IgD-negative memory B cell (primary cell): ENCODE measurements around the gene ACVR1B. TPM values are rescaled to one million over a fixed set of nuclear protein-coding genes. Genes with fewer than 3 reads are reported as not detected.
"Not testable (repeated sequence)": the region's sequence is repeated elsewhere in the genome, so short reads cannot be mapped to it uniquely, and the experiment has no call there.

Source experiments
- H3K27ac Mint-ChIP-seq, 3 donors: one replicate each; pipeline ENCODE4 v1.8.0; 2020 to 2022; ENCODE audit warnings: mild to moderate bottlenecking in 3 of 3, mixed read lengths in 3 of 3, moderate library complexity in 1 of 3
- H3K27me3 Mint-ChIP-seq: one replicate; pipeline ENCODE4 v1.8.0; 2021; ENCODE audit warnings: mixed read lengths
- H3K36me3 Mint-ChIP-seq: one replicate; pipeline ENCODE4 v1.8.0; 2020; ENCODE audit warnings: mild to moderate bottlenecking, mixed read lengths
- H3K4me1 Mint-ChIP-seq, 3 donors: one replicate each; pipeline ENCODE4 v1.8.0; 2020 to 2022; ENCODE audit warnings: mixed read lengths in 3 of 3, mild to moderate bottlenecking in 1 of 3
- H3K4me3 Mint-ChIP-seq, 4 donors: one replicate each; pipeline ENCODE4 v1.8.0; 2020 to 2022; ENCODE audit warnings: mild to moderate bottlenecking in 4 of 4, mixed read lengths in 4 of 4, moderate library complexity in 3 of 4
- H3K9me3 Mint-ChIP-seq, 3 donors: one replicate each; pipeline ENCODE4 v1.8.0; 2020 to 2021; ENCODE audit warnings: mixed read lengths in 3 of 3, mild to moderate bottlenecking in 1 of 3
- polyA plus RNA-seq: library from polyadenylated mRNA; unstranded; fragments of 300-500 nt; fragmentation: Illumina TruSeq; gene quantifications from one replicate; pipeline ENCODE4 v1.2.3, GENCODE V29; 2021

The ACVR1B gene
- polyA plus RNA-seq, 1 donor from 2014 or later = 0.90 TPM

GRCh38 chr12:51961834-51962233 lies 10.3 kb downstream of the ACVR1B start:
- Mint-ChIP-seq H3K4me1 (peaks cover 0 to 4% (median 0%) of the 10 kb centered on the region in 3 donors), H3K27ac (no peak overlapping the region)

GRCh38 chr12:51962737-51963136 lies 11.2 kb downstream of the ACVR1B start:
- Mint-ChIP-seq H3K9me3 (no peaks in the 10 kb centered on the region), H3K4me1 (peaks cover 0 to 4% (median 0%) of the 10 kb centered on the region in 3 donors), H3K36me3 (peaks cover 5% of the 10 kb centered on the region), H3K27me3 (peaks cover 3% of the 10 kb centered on the region), H3K4me3 (no peak overlapping the region), H3K27ac (no peak overlapping the region)

More at GRCh38 chr12:51961834-51962233, 10.3 kb downstream of the ACVR1B start:
- Mint-ChIP-seq H3K4me3 (no peak overlapping the region), H3K27me3 (peaks cover 3% of the 10 kb centered on the region), H3K9me3 (no peaks in the 10 kb centered on the region), H3K36me3 (peaks cover 5% of the 10 kb centered on the region)

GRCh38 chr12:51963477-51963876 lies 12.0 kb downstream of the ACVR1B start:
- Mint-ChIP-seq H3K4me1 (peaks cover 0 to 4% (median 0%) of the 10 kb centered on the region in 3 donors), H3K9me3 (no peaks in the 10 kb centered on the region), H3K4me3 (no peak overlapping the region), H3K36me3 (peaks cover 5% of the 10 kb centered on the region), H3K27me3 (peaks cover 3% of the 10 kb centered on the region), H3K27ac (no peak overlapping the region)

GRCh38 chr12:51969643-51970042 lies 18.1 kb downstream of the ACVR1B start:
- Mint-ChIP-seq H3K4me1 (peaks cover 36 to 39% (median 37%) of the 10 kb centered on the region in 3 donors), H3K36me3 (peaks cover 2% of the 10 kb centered on the region), H3K27me3 (peaks cover 3% of the 10 kb centered on the region), H3K4me3 (peak overlapping the region in 1 of 4 donors; percentile 5), H3K9me3 (no peaks in the 10 kb centered on the region), H3K27ac (no peak overlapping the region)

GRCh38 chr12:51970904-51971646 lies 19.6 kb downstream of the ACVR1B start:
- H3K4me3 Mint-ChIP-seq = peak overlapping the region; percentile 2 to 92 (median 52)
- no peaks in the 10 kb centered on the region for H3K9me3 Mint-ChIP-seq
- H3K27me3 Mint-ChIP-seq = no peaks in the 10 kb centered on the region
- H3K27ac Mint-ChIP-seq = peak overlapping the region; percentile 21 to 74 (median 69)
- H3K4me1 Mint-ChIP-seq = peaks cover 37 to 44% (median 38%) of the 10 kb centered on the region in 3 donors
- H3K36me3 Mint-ChIP-seq = peaks cover 2% of the 10 kb centered on the region

- H3K4me1 Mint-ChIP-seq = peaks cover 37 to 44% (median 38%) of the 10 kb centered on the region in 3 donors
- H3K27me3 Mint-ChIP-seq = no peaks in the 10 kb centered on the region
- peak overlapping the region in 3 of 4 donors; percentile 14 to 92 (median 44) for H3K4me3 Mint-ChIP-seq
- peak overlapping the region; percentile 21 to 74 (median 69) for H3K27ac Mint-ChIP-seq
- peaks cover 5% of the 10 kb centered on the region for H3K36me3 Mint-ChIP-seq
- H3K9me3 Mint-ChIP-seq = no peaks in the 10 kb centered on the region
Observed at GRCh38 chr12:51971679-51972421, 20.4 kb downstream of the ACVR1B start.

GRCh38 chr12:51972422-51972812 lies 20.9 kb downstream of the ACVR1B start:
- Mint-ChIP-seq H3K27ac (peak overlapping the region in 1 of 3 donors; percentile 41), H3K4me3 (peak overlapping the region in 2 of 4 donors; percentile 74 to 75), H3K27me3 (no peaks in the 10 kb centered on the region), H3K9me3 (no peaks in the 10 kb centered on the region), H3K36me3 (peaks cover 5% of the 10 kb centered on the region), H3K4me1 (peaks cover 37 to 44% (median 38%) of the 10 kb centered on the region in 3 donors)

GRCh38 chr12:51972849-51973273 lies 21.4 kb downstream of the ACVR1B start:
- H3K27me3 Mint-ChIP-seq = no peaks in the 10 kb centered on the region
- peak overlapping the region in 2 of 4 donors; percentile 74 to 75 for H3K4me3 Mint-ChIP-seq
- H3K9me3 Mint-ChIP-seq = no peaks in the 10 kb centered on the region
- H3K36me3 Mint-ChIP-seq = peaks cover 5% of the 10 kb centered on the region
- H3K27ac Mint-ChIP-seq = peak overlapping the region in 1 of 3 donors; percentile 41
- H3K4me1 Mint-ChIP-seq = peaks cover 37 to 44% (median 38%) of the 10 kb centered on the region in 3 donors

GRCh38 chr12:51973560-51973959 lies 22.1 kb downstream of the ACVR1B start:
- H3K4me3 Mint-ChIP-seq = no peak overlapping the region
- no peaks in the 10 kb centered on the region for H3K27me3 Mint-ChIP-seq
- peaks cover 37 to 44% (median 38%) of the 10 kb centered on the region in 3 donors for H3K4me1 Mint-ChIP-seq
- H3K27ac Mint-ChIP-seq = no peak overlapping the region
- peaks cover 5% of the 10 kb centered on the region for H3K36me3 Mint-ChIP-seq
- H3K9me3 Mint-ChIP-seq = no peaks in the 10 kb centered on the region

- peak overlapping the region in 1 of 3 donors; percentile 29 for H3K27ac Mint-ChIP-seq
- peaks cover 37 to 42% (median 38%) of the 10 kb centered on the region in 3 donors for H3K4me1 Mint-ChIP-seq
- no peak overlapping the region for H3K4me3 Mint-ChIP-seq
- no peaks in the 10 kb centered on the region for H3K27me3 Mint-ChIP-seq
- no peaks in the 10 kb centered on the region for H3K9me3 Mint-ChIP-seq
- peaks cover 5% of the 10 kb centered on the region for H3K36me3 Mint-ChIP-seq
Observed at GRCh38 chr12:51974646-51975045, 23.1 kb downstream of the ACVR1B start.

- Mint-ChIP-seq H3K36me3 (peaks cover 5% of the 10 kb centered on the region), H3K9me3 (no peaks in the 10 kb centered on the region), H3K4me1 (peaks cover 38 to 43% (median 41%) of the 10 kb centered on the region in 3 donors), H3K27ac (peak overlapping the region in 1 of 3 donors; percentile 11), H3K4me3 (peak overlapping the region in 1 of 4 donors; percentile 67), H3K27me3 (no peaks in the 10 kb centered on the region)
Observed at GRCh38 chr12:51975196-51975595, 23.7 kb downstream of the ACVR1B start.

- Mint-ChIP-seq H3K9me3 (no peaks in the 10 kb centered on the region), H3K36me3 (peaks cover 7% of the 10 kb centered on the region), H3K4me1 (peaks cover 31 to 40% (median 36%) of the 10 kb centered on the region in 3 donors)
Observed at GRCh38 chr12:51976376-51977160, 25.1 kb downstream of the ACVR1B start.

GRCh38 chr12:51977320-51977753 lies 25.8 kb downstream of the ACVR1B start:
- Mint-ChIP-seq H3K4me1 (peaks cover 26 to 33% (median 30%) of the 10 kb centered on the region in 3 donors), H3K27ac (no peak overlapping the region), H3K4me3 (no peak overlapping the region), H3K36me3 (peaks cover 8% of the 10 kb centered on the region), H3K27me3 (no peaks in the 10 kb centered on the region), H3K9me3 (no peaks in the 10 kb centered on the region)

More at GRCh38 chr12:51976376-51977160, 25.1 kb downstream of the ACVR1B start:
- Mint-ChIP-seq H3K27ac (no peak overlapping the region), H3K27me3 (no peaks in the 10 kb centered on the region), H3K4me3 (peak overlapping the region in 1 of 4 donors; percentile 20)

- not testable (repeated sequence) for H3K36me3 Mint-ChIP-seq, H3K4me3 Mint-ChIP-seq, H3K9me3 Mint-ChIP-seq, H3K27me3 Mint-ChIP-seq, H3K27ac Mint-ChIP-seq
- peaks cover 12 to 17% (median 15%) of the 10 kb centered on the region in 3 donors for H3K4me1 Mint-ChIP-seq
Observed at GRCh38 chr12:51979306-51979705, 27.8 kb downstream of the ACVR1B start.
